Adrenal gland (tissue), 12 donors: ENCODE results near the gene TH. TPM values are rescaled to one million over a fixed set of nuclear protein-coding genes. Genes with fewer than 3 reads are reported as not detected.

ENCODE experiments used
- DNase-seq, 7 donors: peaks; one replicate each; pipeline ENCODE4 v3.0.0-alpha.2; 2019 to 2020
- H3K27ac ChIP-seq, 5 donors: fragments of 200-600 bp; sonication (generic) in 4 of 5; 1 replicate in 3 of 5; 2 replicates in 2 of 5; pipeline versions ENCODE4 v1.5.1 to v1.8.0; 2016 to 2020; ENCODE audit warnings: mild to moderate bottlenecking in 1 of 5
- H3K27me3 ChIP-seq: fragments of 200-600 bp; 2 replicates; pipeline ENCODE4 v1.8.0; 2021
- H3K36me3 ChIP-seq, 2 donors: fragments of 200-600 bp; replicated peaks in 1 of 2; 1 replicate in 1 of 2; 2 replicates in 1 of 2; pipeline versions ENCODE4 v1.5.1 to v1.8.0; 2018 to 2022
- H3K4me1 ChIP-seq, 2 donors: fragments of 200-600 bp; replicated peaks in 1 of 2; 1 replicate in 1 of 2; 2 replicates in 1 of 2; pipeline versions ENCODE4 v1.5.1 to v1.8.0; 2018 to 2021
- H3K4me3 ChIP-seq, 4 donors: fragments of 200-600 bp; sonication (generic) in 3 of 4; one replicate each; pipeline ENCODE4 v1.5.1; 2016 to 2018
- H3K9me3 ChIP-seq, 3 donors: fragments of 200-600 bp; sonication (generic) in 1 of 3; replicated peaks in 1 of 3; 1 replicate in 2 of 3; 2 replicates in 1 of 3; pipeline versions ENCODE4 v1.5.1 to v1.8.0; 2016 to 2021
- CTCF ChIP-seq, 6 experiments: fragments of 450-650 bp in 4 of 6; fragments of 200-600 bp in 2 of 6; sonication (generic) in 1 of 6; IDR thresholded peaks; 1 replicate in 5 of 6; 2 replicates in 1 of 6; pipeline versions ENCODE4 v1.5.1 to v1.8.0; 2016 to 2021; ENCODE audit warnings: antibody characterized with exemption in 6 of 6, mild to moderate bottlenecking in 2 of 6, moderate library complexity in 1 of 6
- POLR2A ChIP-seq, 2 donors: fragments of 450-650 bp; IDR thresholded peaks; one replicate each; pipeline ENCODE4 v1.6.1; 2017; ENCODE audit warnings: antibody characterized with exemption in 2 of 2, mild to moderate bottlenecking in 2 of 2, moderate library complexity in 1 of 2
- WGBS, 4 donors: extraction: QIAGEN DNeasy Blood & Tissue Kit in 2 of 4; methylation state at CpG; one replicate each; pipeline versions ENCODE4 v1.1.5 to v1.1.7; 2013 to 2017; 5-methylcytosine and 5-hydroxymethylcytosine counted together
- intact Hi-C, 2 donors: fragments of 100-400 bp; cut with DNase I; formaldehyde crosslinking; loops; one replicate each; pipeline versions ENCODE4 v1.14.1 to v1.15.0; 2022 to 2023
- polyA plus RNA-seq, 3 donors: library from polyadenylated mRNA; stranded (reverse); fragments of 200-250 nt in 2 of 3; fragments of 350-450 nt in 1 of 3; fragmentation: Illumina TruSeq in 1 of 3; extraction: RNeasy Lipid Tissue Mini Kit (QIAGEN cat#74804) in 1 of 3; gene quantifications; one replicate each; pipeline ENCODE4 v1.2.3, GENCODE V29; 2013 to 2014
- total RNA-seq, 9 donors: library from RNA; depleted of rRNA in 4 of 9; stranded (reverse); fragments of >200 nt in 4 of 9; fragments of 120-200 nt in 1 of 9; fragmentation: NEBNext Ultra II Directional in 1 of 9; extraction: Animal tissue kit (Norgen Biotek cat#: 25700) in 1 of 9; gene quantifications; one replicate each; pipeline versions ENCODE4 v1.1.0 to v1.2.4, GENCODE V29; 2013 to 2023
- donor health status: healthy with polysubstance abuse.
- donor health status: Bipolar disorder and iron deficiency.
- donor health status: DM: yes; HTN: yes; CAD: no.
- donor health status: DM: no; HTN: no; CAD: no.
- donor health status: DM: no; HTN: no; CAD: no.
- donor health status: DM: yes; HTN: yes; CAD: no.

The TH gene
- total and polyA plus RNA-seq, 12 donors = 0.54 to 1,253 (median 55.2) TPM; not detected in 1

GRCh38 chr11:2210366-2211112, 38.9 kb upstream of the TH start:
- intact Hi-C loops = no loop called here
- 78 to 96% (median 82%) methylated on average over 4 to 16 of the region's 16 CpGs for WGBS, 4 donors
- H3K4me1 ChIP-seq = no peaks in the 10 kb centered on the region
- H3K36me3 ChIP-seq = no peaks in the 10 kb centered on the region
- peaks cover 3% of the 10 kb centered on the region for H3K27me3 ChIP-seq
- no peak overlapping the region for H3K27ac ChIP-seq
- H3K4me3 ChIP-seq = no peak overlapping the region
- H3K9me3 ChIP-seq = no peaks in the 10 kb centered on the region
- DNase-seq = peak in 3 of 7 donors; percentile 8 to 47 (median 14)
- TF ChIP-seq CTCF (IDR thresholded peaks at IDR 0.05) = no peak
- TF ChIP-seq POLR2A (IDR thresholded peaks at IDR 0.05) = no peak

GRCh38 chr11:2209900-2210321, 38.3 kb upstream of the TH start:
- intact Hi-C loops = loop anchor here in 1 of 2 donors (10.0 kb wide), 1 partner anchor 315 kb away; no protein-coding TSS in a partner anchor
- peak in 1 of 7 donors; percentile 11 for DNase-seq
- no peak overlapping the region for H3K4me3 ChIP-seq
- no peak overlapping the region for H3K27ac ChIP-seq
- H3K4me1 ChIP-seq = no peaks in the 10 kb centered on the region
- WGBS, 4 donors = 71 to 81% (median 81%) methylated on average over 10 to 12 of the region's 12 CpGs; no CpG with 5 or more reads in 1 of the 4 donors
- no peaks in the 10 kb centered on the region for H3K36me3 ChIP-seq
- TF ChIP-seq CTCF (IDR thresholded peaks at IDR 0.05) (no peak), POLR2A (IDR thresholded peaks at IDR 0.05) (no peak)
- peaks cover 3% of the 10 kb centered on the region for H3K27me3 ChIP-seq
- no peaks in the 10 kb centered on the region for H3K9me3 ChIP-seq

GRCh38 chr11:2209370-2209801, 37.8 kb upstream of the TH start:
- Histone ChIP-seq H3K27me3 (peaks cover 3% of the 10 kb centered on the region), H3K4me1 (no peaks in the 10 kb centered on the region), H3K9me3 (no peaks in the 10 kb centered on the region), H3K27ac (no peak overlapping the region), H3K36me3 (no peaks in the 10 kb centered on the region), H3K4me3 (no peak overlapping the region)
- TF ChIP-seq POLR2A (IDR thresholded peaks at IDR 0.05) = no peak
- TF ChIP-seq CTCF (IDR thresholded peaks at IDR 0.05) = no peak
- intact Hi-C loops = loop anchor here in 1 of 2 donors (10.0 kb wide), 1 partner anchor 315 kb away; no protein-coding TSS in a partner anchor
- WGBS, 4 donors = 80 to 90% (median 85%) methylated on average over 5 to 11 of the region's 11 CpGs
- peak in 3 of 7 donors; percentile 11 to 36 (median 14) for DNase-seq

- DNase-seq = peak in 6 of 7 donors; percentile 13 to 52 (median 14)
- TF ChIP-seq POLR2A (IDR thresholded peaks at IDR 0.05) (no peak), CTCF (IDR thresholded peaks at IDR 0.05) (no peak)
- intact Hi-C loops = loop anchor here in 1 of 2 donors (10.0 kb wide), 1 partner anchor 316 kb away; no protein-coding TSS in a partner anchor
These were observed 37.2 kb upstream of the TH start for GRCh38 chr11:2208691-2209369.

More at GRCh38 chr11:2208691-2209369, 37.2 kb upstream of the TH start:
- 77 to 86% (median 81%) methylated on average over 19 to 24 of the region's 24 CpGs for WGBS, 4 donors
- peaks cover 3% of the 10 kb centered on the region for H3K27me3 ChIP-seq
- H3K27ac ChIP-seq = no peak overlapping the region
- H3K36me3 ChIP-seq = no peaks in the 10 kb centered on the region
- H3K4me3 ChIP-seq = no peak overlapping the region
- no peaks in the 10 kb centered on the region for H3K4me1 ChIP-seq
- no peaks in the 10 kb centered on the region for H3K9me3 ChIP-seq
